HG02852 (cell line): Measurements from ENCODE around the gene GPR15.

Experiments used
- ATAC-seq: cut with Tn5 transposase; IDR thresholded peaks from one replicate; pipeline ENCODE4 v1.9.1; 2021; ENCODE audit warnings: mild to moderate bottlenecking, moderate library complexity; ENCODE audit not compliant: unreplicated experiment

GPR15 gene

GRCh38 chr3:98582042-98582441 lies 50.3 kb downstream of the GPR15 start:
- no peak for ATAC-seq

- ATAC-seq = no peak
Observed at GRCh38 chr3:98583766-98584165, 52.0 kb downstream of the GPR15 start.
